GM18507 (cell line): ENCODE data around the gene P3H2.

Experiments used
- DNase-seq: peaks from one replicate; pipeline ENCODE4 v3.0.0; 2011; ENCODE audit warnings: low read depth; ENCODE audit not compliant: insufficient read length; ENCODE audit errors: extremely low spot score
- FAIRE-seq: peaks from 2 replicates; lab custom pipeline; 2011; peaks lifted over from hg19 to GRCh38; lab: Jason Lieb, UNC

The P3H2 gene

DNA sequence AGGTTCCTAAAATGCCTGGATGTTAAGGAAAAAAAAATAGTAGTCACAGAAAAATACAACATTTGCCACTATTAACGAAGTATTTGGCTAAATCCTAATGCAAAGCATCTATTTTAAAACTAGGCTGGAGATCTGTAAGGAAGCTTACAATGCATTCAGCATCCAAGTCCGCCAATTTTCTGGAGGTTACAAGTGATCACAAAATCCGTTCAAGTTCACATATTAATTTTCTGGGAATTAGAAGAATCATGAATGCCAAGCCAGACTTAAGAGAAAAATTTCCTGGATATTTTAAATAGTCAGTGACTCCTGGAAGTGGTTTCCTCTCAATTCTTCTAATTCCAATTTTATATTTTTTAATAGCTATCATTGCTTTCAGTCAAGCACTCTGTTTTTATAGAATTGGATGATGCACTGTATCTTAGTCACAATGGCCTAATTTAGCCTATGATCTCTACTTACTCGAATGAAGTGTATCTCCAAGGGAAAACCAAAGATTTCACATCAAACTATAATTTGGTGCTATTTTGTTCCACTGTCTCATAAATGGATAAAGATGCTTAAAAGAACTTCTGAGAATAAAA, 60.4 kb downstream of the P3H2 start:
- DNase-seq: no peak
- FAIRE-seq: no peak

DNA sequence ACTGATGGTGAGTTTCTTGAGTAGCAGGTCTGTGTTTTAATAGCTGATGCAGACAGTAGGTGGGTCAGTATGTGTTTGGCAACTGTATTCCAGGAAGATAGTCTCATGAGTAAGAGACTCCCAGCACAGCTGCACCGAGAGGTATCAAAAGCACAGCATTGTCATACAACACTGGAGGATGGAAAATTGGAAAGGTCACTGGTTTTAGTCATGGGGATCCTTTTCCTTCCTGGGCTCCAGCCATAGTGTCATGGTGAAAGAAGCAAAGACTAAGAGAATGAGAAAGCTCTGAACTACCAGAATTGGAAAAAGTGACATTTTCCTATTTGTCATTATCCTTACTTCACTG, 61.5 kb downstream of the P3H2 start:
- FAIRE-seq (no peak), DNase-seq (no peak)

DNA sequence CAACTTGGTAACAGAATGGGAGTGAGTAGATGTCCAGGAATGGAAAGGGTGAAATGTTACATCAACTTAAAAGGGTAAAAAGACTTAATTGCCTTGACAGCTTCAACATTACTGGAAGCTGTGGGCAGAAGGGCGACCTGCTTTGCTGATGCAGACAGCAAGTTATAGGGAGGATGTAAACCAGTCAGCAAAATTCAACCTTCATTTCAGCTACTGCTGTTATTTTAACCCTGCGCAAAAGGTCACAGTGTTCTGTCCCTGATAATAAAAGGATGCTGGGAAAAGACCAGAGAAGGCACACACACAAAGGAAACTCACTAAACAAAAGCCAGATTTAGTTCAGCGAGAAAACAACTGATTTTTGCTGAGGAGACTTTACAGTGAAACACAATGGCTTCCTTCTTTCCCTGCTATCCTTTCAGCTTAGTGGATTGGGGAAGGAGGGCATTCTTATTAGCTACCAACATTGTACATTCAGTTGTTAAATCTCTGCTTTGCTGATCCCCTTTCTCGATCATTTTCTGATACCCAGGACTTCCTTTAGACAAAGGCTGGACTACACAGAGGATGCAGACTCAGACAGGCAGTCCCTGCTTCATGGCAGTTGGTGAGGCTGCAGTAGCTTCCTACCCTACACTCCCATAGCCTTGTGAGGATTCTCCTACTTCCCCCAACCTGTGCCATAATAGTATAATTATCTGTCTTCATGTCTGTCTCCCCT, 62.0 kb downstream of the P3H2 start:
- DNase-seq: no peak
- no peak for FAIRE-seq

DNA sequence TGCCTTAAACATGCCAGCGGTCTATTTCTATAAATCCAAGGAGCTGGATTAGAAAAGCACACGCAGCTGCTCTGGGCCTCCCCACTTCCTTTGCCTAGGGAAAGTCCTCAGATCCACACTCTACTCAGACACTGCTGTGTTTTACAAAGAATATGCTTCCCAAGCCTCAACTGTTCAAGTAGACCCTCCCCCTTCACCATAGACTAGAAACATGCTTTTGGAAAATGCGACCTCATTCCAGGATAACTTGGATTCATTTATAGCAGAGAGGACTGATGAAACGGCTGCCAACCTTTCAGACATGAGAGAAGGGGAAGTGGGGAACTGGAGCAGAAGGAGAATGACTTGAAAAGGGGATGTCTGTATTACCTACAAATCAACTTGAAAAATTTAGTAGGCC, 64.0 kb downstream of the P3H2 start:
- no peak for DNase-seq
- no peak for FAIRE-seq

DNA sequence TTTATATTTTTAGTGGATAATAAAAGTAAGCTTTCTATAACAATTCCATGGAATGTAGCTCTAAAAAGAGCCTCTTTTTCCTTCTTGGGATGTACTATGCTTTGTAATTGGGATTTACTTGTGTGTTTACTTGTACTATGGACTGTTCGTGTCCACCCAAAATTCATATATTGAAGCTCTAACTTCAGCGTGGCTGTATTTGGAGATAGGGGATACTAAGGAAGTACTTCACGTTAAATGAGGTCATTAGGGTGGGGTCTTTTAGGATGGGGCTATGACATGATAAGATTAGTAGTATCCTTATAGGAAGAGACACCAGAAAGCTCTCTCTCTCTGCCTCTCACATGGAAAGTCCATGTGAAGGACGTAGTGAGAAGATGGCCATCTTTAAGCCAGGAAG, 64.9 kb downstream of the P3H2 start:
- FAIRE-seq (no peak), DNase-seq (no peak)

DNA sequence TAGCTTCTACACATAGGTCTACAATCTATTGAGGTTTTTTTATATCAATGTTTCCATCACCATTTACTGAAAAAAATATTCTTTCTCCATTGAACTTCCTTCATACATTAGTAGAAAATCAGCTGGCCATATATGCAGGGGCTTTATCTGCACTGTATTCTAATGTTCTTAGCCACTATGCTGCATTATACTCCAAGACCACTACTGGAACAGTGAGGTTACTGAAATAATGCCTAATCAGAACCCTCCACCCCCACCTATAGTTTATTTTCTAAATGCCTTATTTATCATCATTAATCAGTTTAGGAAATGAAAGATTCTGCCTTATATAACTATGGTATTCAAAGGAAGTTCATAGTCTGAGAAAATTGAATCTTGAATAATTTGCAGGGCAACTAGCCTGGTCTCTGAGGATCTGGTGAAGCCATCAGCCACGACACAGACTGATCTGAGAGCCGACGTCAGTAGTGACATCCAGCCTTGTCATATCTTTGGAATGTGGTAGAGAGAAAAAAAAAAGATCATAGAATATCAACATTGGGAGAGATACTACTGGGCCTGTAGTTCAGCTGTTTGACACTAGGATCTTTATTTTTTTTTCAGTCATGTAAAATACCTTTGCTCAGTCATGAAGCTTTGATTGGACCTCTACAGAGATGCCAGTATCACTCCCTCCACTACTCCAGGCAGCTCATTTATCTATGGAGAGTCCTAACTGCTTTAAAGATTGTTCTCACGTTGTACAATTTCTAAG, 66.6 kb downstream of the P3H2 start:
- DNase-seq: no peak
- no peak for FAIRE-seq

DNA sequence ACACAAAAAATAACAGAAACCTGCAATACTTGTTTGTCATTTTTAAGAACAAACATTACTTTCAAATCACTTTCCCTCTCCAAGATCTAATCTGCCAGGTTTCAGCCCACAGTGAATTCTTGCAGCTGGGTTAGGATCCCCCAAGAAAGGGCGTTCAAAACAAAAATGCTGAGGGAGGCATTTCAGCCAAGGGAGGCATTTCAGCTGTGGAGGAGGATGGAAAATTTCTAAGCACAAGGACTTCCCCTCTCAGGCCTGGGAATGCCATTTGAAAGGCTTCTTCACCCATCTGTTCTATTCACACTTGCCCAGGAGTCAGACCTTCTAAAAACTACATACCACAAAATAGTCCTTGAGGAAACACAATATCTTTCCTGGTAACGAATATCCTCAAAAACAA, 69.1 kb downstream of the P3H2 start:
- DNase-seq (no peak), FAIRE-seq (no peak)

DNA sequence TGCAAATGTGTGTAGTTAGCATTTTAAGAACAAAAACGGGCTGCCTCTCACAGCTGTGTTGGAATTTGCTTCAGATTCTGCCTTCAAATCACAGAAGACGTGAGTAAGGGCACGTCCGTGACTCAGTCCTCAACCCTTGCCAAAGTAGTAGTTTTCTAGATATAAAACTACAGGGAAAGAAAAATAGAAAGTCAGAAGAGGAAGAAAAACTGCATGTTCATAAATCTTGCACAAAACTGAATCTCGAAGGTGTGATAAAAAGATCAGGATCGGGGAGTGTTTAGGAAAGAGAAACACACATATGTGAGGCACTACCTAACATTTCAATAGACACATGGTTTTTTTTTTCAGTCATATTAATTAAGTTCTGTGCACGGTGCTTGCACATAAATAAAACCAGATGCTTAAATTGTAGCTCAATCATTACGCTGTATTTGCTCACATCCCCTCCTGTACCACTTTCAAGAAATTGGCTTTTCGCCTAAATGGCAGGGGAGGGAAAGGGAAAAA, 71.7 kb downstream of the P3H2 start:
- no peak for DNase-seq
- no peak for FAIRE-seq

DNA sequence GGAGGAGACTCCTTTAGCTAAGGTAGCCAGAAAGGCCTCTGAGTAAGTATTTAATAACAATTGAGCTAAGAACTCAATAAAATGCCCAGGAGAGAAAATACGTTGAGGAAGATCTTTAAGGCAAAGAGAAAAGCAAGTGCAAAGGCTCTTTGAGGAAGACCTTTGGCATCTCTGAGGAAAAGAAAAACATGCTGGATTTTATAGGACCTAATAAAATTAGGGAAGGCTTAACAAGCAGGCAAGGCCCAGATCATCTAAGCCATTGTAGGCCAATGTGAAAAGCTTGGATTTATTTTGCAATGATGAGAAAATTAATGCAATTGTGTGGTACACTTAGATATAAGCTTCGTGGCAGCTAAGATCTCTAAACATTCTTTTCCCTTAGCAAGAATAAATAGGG, 75.7 kb downstream of the P3H2 start:
- DNase-seq: no peak
- FAIRE-seq: no peak

DNA sequence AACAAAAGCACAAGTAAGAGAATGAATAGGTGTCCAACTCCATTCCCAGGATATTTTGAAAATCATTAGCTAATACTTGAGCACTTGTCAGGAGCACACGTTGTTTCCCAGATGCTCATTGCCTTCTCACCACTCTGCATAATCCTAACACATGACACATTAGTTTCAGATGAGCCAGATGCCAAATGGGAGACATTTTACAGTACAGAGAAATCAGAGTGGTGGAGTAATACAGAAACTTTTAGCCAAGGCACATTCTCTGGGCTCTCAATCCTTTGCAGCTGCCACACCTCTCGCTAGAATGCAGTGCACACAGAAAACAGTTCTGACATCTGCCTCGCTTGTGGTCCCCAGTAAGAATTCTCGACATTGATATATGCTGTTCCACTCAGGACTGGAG, 76.6 kb downstream of the P3H2 start:
- DNase-seq (no peak), FAIRE-seq (no peak)

DNA sequence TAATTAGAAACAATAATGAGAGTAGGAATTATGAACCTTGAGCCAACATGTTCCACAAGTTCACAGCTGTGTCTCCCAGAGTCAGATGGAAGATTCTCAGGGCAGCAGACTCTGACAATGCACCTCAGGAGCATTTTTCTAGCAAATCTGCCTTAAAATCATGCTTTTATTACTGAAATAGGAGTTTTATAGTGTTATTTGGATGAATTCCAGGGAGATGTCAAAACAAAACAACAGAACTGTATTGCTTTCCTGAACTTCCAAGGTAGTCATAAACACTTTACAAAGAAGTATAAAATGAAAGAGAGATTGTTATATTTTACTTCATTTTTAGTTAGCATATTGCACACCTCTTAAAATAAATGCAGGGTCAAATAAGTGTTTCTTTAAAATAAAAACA, 77.0 kb downstream of the P3H2 start:
- FAIRE-seq (no peak), DNase-seq (no peak)

DNA sequence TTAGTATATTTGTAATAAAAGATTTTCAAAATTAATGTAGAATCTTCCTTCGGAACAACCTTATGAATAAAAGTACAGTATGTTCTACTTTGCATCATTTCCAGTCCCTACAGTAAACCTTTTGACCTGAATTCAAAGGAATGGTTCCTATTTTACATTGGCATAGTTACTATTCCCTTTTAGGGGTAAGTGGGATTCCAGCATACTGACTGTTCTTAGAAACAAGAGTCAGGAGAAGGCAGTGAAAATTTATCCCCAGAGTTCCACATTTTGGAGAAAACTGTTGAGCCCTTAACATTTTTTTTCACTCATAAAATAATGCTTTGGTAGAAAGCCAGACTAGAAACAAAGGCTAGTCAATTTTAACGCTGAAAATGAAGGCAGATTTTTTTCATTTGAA, 78.1 kb downstream of the P3H2 start:
- DNase-seq (no peak), FAIRE-seq (no peak)

DNA sequence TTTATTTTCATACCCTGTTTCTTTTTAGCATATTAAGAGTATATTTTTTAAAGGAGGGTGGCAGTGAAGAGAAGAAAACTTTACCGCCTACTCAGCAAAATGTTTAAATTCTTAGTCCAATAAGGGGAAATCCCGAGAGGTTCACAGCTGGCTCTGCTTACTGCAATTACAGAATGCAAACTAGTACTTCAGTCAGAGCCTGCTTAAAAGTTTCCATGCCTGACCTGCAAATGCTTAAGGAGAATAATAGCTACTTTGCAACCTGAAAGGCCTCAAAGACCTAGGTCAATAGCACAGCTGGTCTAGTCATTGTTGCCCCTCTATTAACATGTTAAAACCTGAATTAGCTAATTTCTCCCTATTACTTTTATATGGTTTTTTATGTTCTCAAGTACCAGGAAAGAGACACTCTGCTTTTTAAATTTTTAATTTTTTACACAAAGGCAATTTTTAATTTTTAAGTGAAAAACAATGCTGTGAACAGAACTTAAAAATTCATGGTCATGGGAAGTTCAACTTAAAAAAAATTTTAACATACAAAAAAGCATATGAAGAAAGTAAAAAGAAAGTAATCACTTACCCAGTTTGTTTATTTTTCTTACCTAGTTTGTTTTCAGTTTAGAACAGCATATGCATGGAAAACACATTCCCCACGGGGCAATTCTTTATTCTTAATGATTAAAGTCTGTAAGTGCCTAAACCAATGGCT, 79.2 kb downstream of the P3H2 start:
- FAIRE-seq: no peak
- DNase-seq: no peak

DNA sequence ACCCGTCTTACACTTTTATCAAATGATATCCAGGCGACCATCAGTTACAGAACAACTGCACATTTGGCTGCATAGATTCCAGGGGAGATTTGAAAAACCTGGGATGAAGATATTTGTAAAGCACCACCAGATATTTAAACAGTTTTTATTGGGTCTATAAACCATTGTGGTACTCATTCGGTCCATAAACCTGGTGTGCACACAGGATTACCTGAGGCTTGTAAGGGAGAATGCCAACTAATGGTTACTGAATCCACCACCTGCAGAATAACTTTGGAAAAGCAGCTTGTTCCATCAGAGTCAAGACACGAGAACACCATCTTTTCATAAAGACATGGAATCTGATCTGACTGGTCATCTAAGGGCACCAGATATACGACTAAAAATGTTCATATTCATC, 80.6 kb downstream of the P3H2 start:
- no peak for FAIRE-seq

DNA sequence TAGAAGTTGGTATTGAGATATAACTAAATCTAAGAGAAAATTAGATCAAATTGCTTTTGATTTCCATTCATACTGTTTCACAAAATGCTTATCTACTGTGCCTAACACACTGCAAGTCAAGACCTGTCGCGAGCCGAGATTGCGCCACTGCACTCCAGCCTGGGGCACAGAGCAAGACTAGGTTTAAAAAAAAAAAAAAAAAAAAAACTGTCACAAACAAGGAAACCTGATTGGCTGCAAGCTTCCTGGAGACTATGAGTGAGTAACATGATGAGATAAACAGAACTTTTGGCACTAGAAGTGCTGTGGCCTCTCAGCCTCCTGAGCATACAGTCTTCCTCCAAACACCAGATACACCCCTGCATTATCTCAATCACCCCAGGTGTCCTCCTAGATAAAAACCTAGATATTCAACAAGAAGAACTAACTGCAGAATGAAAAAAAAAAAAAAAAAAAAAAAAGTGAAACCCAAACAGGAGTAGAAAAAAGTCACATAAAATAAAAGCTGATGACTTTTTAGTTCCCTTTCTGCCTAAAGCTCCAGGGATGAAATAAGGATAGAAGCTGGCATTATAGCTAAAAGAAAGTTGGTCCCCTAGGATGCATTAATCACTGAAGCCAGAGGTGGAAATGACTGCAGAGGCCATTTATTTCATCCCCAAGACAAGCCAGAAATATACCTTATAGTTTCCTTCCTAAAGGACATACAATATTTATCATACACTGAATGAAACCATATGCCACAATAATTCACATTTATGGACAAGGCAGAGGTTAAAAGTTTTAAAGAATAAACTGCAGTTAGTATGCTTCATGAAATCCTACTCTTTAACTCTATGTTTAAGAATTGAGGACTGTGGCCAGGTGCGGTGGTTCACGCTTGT, 82.4 kb downstream of the P3H2 start:
- no peak for FAIRE-seq
- no peak for DNase-seq

More for the DNA sequence above, 80.6 kb downstream of the P3H2 start:
- DNase-seq: no peak

DNA sequence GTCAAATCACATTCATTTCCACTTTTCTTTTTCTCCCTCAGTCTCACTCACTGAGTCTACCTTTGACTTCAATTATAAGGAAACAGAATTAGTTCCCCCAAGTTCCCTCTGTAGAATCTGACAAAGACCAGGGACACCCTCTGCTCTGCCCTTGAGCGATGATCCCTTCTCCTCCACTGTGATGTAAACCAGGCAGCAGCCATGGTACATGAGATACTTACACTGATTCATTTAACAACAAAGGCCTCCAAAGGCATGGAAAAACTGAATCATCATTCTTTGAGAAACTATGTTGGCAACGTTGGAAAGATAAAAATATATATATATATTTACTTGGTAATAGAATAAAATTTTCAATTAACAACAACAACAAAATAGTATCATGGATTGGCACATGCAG, 84.1 kb downstream of the P3H2 start:
- FAIRE-seq (no peak), DNase-seq (no peak)

DNA sequence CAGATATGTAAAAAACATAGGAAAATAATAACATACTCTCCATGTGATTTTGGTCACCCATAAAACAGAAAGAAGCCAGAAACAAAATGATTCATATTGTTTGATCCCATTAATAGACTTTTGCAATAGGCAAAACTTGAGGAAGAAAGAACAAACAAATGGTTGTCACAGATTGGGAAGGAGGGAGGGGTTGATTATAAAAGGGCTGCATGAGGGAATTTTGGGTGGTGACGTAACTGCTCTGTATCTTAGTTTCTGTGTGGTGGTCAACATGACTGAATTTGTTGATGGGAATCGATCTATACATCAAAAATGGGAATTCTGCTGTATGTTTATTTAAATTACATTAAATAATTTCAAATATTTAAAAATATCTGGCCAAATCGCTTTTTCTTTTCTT, 86.3 kb downstream of the P3H2 start:
- no peak for FAIRE-seq
- DNase-seq: no peak

DNA sequence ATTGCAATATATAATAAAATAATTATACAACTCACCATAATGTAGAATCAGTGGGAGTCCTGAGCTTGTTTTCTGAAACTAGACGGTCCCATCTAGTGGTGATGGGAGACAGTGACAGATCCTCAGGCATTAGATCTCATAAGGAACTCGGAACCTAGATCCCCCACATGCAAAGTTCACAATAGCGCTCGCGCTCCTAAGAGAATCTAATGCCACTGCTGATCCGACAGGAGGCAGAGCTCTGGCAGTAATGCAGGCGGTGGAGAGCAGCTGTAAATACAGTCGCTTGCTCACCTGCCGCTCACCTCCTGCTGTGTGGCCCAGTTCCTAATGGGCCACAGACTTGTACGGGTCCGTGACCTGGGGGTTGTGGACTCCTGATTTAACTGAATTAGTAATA, 87.8 kb downstream of the P3H2 start:
- FAIRE-seq (no peak), DNase-seq (no peak)
